HUES48 (cell line): ENCODE measurements around the gene FAM117A.
A peak's percentile ranks its signal among the peaks of the same experiment; 100 is the strongest.

Experiments
- H3K27ac ChIP-seq: one replicate; pipeline ENCODE4 v1.7.0; 2013; ENCODE audit warnings: low read depth, low read length, inconsistent platforms
- H3K27me3 ChIP-seq: 2 replicates; pipeline ENCODE4 v1.6.1; 2013; ENCODE audit warnings: mild to moderate bottlenecking, low read length; ENCODE audit not compliant: control insufficient read depth, insufficient read depth
- H3K36me3 ChIP-seq: 2 replicates; pipeline ENCODE4 v1.6.1; 2013; ENCODE audit warnings: low read length; ENCODE audit not compliant: control insufficient read depth, insufficient read depth
- H3K4me1 ChIP-seq: 2 replicates; pipeline ENCODE4 v1.6.1; 2013; ENCODE audit warnings: mild to moderate bottlenecking, low read length; ENCODE audit not compliant: control insufficient read depth, insufficient read depth
- H3K4me3 ChIP-seq: 2 replicates; pipeline ENCODE4 v1.5.1; 2013; ENCODE audit warnings: mild to moderate bottlenecking, low read depth, low read length
- H3K9ac ChIP-seq: 2 replicates; pipeline ENCODE4 v1.6.1; 2013; ENCODE audit warnings: mild to moderate bottlenecking, low read depth, low read length, moderate library complexity
- H3K9me3 ChIP-seq: 2 replicates; pipeline ENCODE4 v1.6.1; 2013; ENCODE audit warnings: low read length; ENCODE audit not compliant: control insufficient read depth, insufficient read depth

The FAM117A gene

GRCh38 chr17:49703557-49704277 lies 60.2 kb downstream of the FAM117A start:
- H3K36me3 ChIP-seq, result peaks cover 60% of the 10 kb centered on the region
- no peak overlapping the region for H3K4me3 ChIP-seq
- no peak overlapping the region for H3K27ac ChIP-seq
- H3K4me1 ChIP-seq, result peaks cover 5% of the 10 kb centered on the region; the same call in 1 of the 2 replicates
- no peaks in the 10 kb centered on the region for H3K27me3 ChIP-seq
- H3K9ac ChIP-seq, result no peak overlapping the region
- H3K9me3 ChIP-seq, result no peaks in the 10 kb centered on the region

GRCh38 chr17:49700960-49701359 lies 63.0 kb downstream of the FAM117A start:
- Histone ChIP-seq H3K4me1 (no peaks in the 10 kb centered on the region), H3K27ac (no peak overlapping the region), H3K9ac (no peak overlapping the region), H3K9me3 (no peaks in the 10 kb centered on the region), H3K4me3 (no peak overlapping the region), H3K36me3 (peaks cover 58% of the 10 kb centered on the region), H3K27me3 (no peaks in the 10 kb centered on the region)

DNA sequence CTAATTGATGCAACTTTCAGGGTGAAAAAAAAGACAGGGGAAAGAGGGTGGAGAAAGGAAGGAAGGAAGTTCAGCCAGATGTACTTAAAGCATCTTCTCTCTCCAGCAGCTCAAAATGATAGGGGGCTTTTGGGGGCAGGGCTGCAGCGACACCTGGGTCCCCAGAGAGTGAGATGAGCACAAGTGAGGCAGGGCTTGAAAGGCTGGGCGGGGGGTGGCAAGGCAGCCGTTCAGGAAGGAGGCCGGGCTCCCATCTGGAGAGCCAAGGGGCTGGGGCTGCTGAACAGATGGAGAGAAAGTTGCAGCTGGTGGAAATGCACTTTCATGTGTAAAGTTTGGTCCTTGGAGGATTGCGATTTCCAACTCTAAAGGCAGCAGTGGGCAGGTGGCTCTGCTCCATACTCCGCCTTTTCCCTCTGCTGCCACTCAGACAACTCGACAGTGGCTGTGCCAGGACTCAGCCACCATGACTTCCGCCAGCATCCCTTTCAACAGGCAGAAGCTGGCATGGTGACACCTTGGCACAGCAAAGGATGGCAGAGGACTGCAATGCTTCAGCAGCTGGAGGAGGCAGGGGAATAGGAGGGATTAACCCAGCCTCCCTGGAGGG lies 63.9 kb downstream of the FAM117A start:
- H3K9ac ChIP-seq, result no peak overlapping the region
- H3K36me3 ChIP-seq, result peaks cover 49% of the 10 kb centered on the region
- 0 out of 2 replicates have a peak, but pooled peaks cover 3% of the 10 kb centered on the region for H3K4me1 ChIP-seq
- H3K9me3 ChIP-seq, result no peaks in the 10 kb centered on the region
- H3K4me3 ChIP-seq, result no peak overlapping the region
- H3K27me3 ChIP-seq, result no peaks in the 10 kb centered on the region
- H3K27ac ChIP-seq, result no peak overlapping the region

DNA sequence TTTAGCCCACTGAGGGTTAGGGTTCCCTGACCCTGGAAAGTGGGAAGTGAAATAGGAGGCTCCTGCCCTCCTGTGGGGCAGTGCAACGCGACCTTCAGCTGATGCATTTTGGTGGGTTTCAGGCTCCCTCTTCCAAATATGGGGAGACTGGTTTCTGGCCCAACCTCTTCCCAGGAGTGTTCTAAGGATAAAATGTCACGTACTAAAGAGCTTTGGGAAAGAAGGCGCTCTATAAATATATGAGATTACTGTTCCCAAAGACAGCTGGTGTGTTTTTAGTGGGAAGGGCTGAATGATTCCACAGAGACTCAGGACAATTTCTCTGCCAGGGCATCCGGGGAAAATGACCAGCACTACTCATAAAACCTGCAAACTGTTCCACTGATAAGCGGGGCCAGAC lies 65.9 kb downstream of the FAM117A start:
- H3K4me3 ChIP-seq, result no peak overlapping the region
- H3K9ac ChIP-seq, result no peak overlapping the region
- H3K27ac ChIP-seq, result no peak overlapping the region
- no peaks in the 10 kb centered on the region for H3K9me3 ChIP-seq
- no peaks in the 10 kb centered on the region for H3K27me3 ChIP-seq
- 0 out of 2 replicates have a peak, but pooled peaks cover 5% of the 10 kb centered on the region for H3K4me1 ChIP-seq
- H3K36me3 ChIP-seq, result peaks cover 30% of the 10 kb centered on the region

GRCh38 chr17:49696233-49696761 lies 67.6 kb downstream of the FAM117A start:
- H3K4me1 ChIP-seq, result 0 out of 2 replicates have a peak, but pooled peaks cover 5% of the 10 kb centered on the region

DNA sequence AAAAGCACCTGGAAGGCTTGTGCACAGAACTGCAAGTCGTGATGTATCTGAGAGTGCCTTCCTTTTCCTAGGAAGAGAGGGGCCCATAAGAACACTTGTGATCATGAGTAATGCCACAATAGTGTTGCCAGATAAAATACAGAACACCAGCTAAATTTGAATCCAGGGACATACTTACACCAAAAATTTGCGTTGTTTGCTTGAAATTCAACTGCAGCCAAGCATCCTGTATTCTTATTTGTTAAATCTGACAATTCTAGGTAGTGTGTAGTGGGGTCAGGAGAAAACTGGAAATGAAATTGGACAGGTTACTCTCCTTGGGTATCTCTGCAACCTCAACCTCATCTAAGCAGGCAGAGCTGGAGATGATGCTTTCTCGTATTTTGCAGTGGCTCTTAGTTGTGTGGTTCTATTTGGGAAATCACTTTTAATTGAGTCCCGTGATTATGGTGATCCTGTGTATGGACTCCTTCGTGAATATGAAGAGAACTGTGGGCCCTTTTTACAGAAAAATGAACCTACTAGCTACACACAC lies 68.2 kb downstream of the FAM117A start:
- H3K27me3 ChIP-seq, result no peaks in the 10 kb centered on the region
- H3K9ac ChIP-seq, result no peak overlapping the region
- H3K9me3 ChIP-seq, result no peaks in the 10 kb centered on the region
- no peak overlapping the region for H3K4me3 ChIP-seq
- H3K27ac ChIP-seq, result no peak overlapping the region
- H3K36me3 ChIP-seq, result peaks cover 8% of the 10 kb centered on the region
- 0 out of 2 replicates have a peak, but pooled peaks cover 5% of the 10 kb centered on the region for H3K4me1 ChIP-seq

More at GRCh38 chr17:49696233-49696761, 67.6 kb downstream of the FAM117A start:
- Histone ChIP-seq H3K27me3 (no peaks in the 10 kb centered on the region), H3K9ac (no peak overlapping the region), H3K9me3 (no peaks in the 10 kb centered on the region), H3K4me3 (no peak overlapping the region), H3K36me3 (peaks cover 13% of the 10 kb centered on the region), H3K27ac (no peak overlapping the region)

DNA sequence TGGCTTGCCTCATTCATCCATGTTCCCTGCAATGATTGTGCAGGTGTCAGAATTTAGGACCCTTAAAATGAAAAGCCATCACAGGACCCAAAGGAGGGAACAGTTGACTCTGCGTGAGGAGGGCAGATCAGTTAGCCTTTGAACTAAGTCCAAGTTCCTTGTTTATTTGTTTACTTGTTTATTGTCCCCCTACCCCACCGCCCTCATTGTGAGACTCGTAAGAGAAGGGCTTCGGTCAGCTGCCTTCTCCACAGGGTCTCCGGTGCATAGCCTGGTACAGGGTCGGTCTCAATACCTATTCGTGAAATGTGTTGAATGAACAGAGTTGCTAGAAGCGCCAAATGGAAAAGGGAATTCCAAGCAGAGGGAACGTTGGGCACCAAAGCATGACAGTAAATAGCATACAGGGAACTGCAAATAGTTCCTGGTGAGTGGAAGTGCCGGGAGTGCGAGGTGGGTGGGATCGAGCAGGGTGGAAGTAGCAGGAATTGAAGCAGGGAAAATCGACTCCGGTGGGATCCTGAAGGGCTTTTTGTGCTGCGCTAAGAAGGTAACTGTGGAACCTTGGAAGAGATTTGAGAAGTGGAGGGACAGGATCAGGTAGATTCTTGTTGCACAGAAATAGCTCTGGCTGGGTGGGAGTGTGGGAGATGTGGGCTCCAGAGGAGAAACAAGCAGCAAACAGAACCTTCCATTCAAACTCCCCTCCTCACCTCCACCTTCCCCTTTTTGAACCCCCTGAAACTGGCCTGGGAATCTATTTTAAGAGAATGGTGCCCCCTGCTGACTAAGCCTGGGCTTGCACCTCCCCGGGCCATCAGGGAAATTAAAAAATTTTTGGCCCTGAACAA lies 68.9 kb downstream of the FAM117A start:
- H3K9ac ChIP-seq, result no peak overlapping the region
- 0 out of 2 replicates have a peak, but pooled peaks cover 5% of the 10 kb centered on the region for H3K4me1 ChIP-seq
- peaks cover under 1% of the 10 kb centered on the region; the same call in 1 of the 2 replicates for H3K36me3 ChIP-seq
- H3K27ac ChIP-seq, result no peak overlapping the region
- H3K4me3 ChIP-seq, result peak overlapping the region; percentile 22; the same call in 1 of the 2 replicates
- no peaks in the 10 kb centered on the region for H3K9me3 ChIP-seq
- H3K27me3 ChIP-seq, result no peaks in the 10 kb centered on the region

DNA sequence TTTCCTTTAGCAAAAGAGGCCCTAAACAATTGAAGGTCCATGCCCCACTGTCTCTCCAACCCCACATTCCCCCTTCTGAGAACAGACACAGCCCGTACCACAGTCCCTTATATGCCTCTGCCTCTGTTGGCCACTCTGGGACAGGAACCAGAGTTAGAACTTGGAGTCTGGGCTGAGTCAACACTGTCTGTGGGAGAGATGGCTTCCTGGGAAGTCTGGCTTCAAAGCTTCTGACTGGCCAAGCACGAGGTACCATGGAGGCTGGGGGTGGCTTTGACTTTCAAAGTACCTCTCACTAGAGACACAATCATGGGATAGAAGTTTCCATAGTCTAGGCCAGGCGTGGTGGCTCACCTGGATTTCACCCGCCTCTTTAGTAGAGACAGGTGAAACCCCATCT lies 71.2 kb downstream of the FAM117A start:
- Histone ChIP-seq H3K36me3 (no peaks in the 10 kb centered on the region), H3K4me3 (no peak overlapping the region), H3K4me1 (0 out of 2 replicates have a peak, but pooled peaks cover 5% of the 10 kb centered on the region)

DNA sequence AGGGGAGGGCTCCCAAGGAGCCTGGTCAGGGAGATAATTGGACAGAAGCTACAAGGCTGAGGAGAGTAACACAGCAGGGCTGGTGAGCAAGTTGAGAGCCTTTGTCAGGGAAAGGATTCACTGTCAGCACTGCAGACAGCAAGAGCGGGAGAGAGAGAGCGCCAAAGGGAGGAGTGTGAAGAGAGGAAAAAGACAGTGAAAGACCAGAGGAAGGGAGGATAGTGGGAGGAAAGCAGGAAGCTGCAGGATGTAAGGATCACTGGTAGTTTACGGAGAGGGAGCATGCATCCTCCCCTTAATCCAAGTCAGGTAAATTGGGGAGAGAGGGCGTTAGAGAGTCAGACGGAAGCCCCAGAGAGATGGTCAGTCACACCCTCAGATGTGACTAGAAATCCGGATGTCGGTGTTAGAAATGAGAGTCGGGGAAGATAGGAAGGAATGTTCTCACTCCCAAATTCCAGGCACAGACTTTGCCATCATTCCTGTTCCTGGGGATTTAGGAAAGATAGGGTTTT lies 72.2 kb downstream of the FAM117A start:
- Histone ChIP-seq H3K9me3 (no peaks in the 10 kb centered on the region), H3K36me3 (no peaks in the 10 kb centered on the region), H3K4me3 (no peak overlapping the region), H3K4me1 (0 out of 2 replicates have a peak, but pooled peaks cover 5% of the 10 kb centered on the region), H3K27me3 (no peaks in the 10 kb centered on the region), H3K27ac (no peak overlapping the region), H3K9ac (no peak overlapping the region)

More for the DNA sequence above, 71.2 kb downstream of the FAM117A start:
- Histone ChIP-seq H3K9me3 (no peaks in the 10 kb centered on the region), H3K27me3 (no peaks in the 10 kb centered on the region), H3K9ac (no peak overlapping the region), H3K27ac (no peak overlapping the region)

GRCh38 chr17:49691086-49691676 lies 72.8 kb downstream of the FAM117A start:
- Histone ChIP-seq H3K9ac (no peak overlapping the region), H3K4me1 (0 out of 2 replicates have a peak, but pooled peaks cover 5% of the 10 kb centered on the region), H3K36me3 (no peaks in the 10 kb centered on the region), H3K9me3 (no peaks in the 10 kb centered on the region), H3K27me3 (no peaks in the 10 kb centered on the region), H3K27ac (no peak overlapping the region), H3K4me3 (no peak overlapping the region)
